Epithelial cell of proximal tubule (primary cell): ENCODE results near the gene DDX46. TPM values are rescaled to one million over a fixed set of nuclear protein-coding genes. Genes with fewer than 3 reads are reported as not detected.

Experiments
- DNase-seq: peaks from one replicate; pipeline ENCODE4 v3.0.0-alpha.2; 2011; ENCODE audit warnings: low read depth
- H3K4me3 ChIP-seq: 2 replicates; pipeline ENCODE4 v1.5.1; 2011; ENCODE audit warnings: low read depth, mild to moderate bottlenecking, low read length
- total RNA-seq: library from RNA; depleted of rRNA; stranded (reverse); fragments of >200 nt; gene quantifications from 2 replicates; pipeline ENCODE4 v1.2.3, GENCODE V29; 2015
- TF ChIP-seq, protein P1 (sequence below): conservative IDR thresholded peaks from 2 replicates; pipeline ENCODE4 v1.5.1; 2012; ENCODE audit warnings: low read depth, mild to moderate bottlenecking, low read length

DDX46 gene
- total RNA-seq, 1 donor from 2014 or later, result 30.4 TPM

DNA sequence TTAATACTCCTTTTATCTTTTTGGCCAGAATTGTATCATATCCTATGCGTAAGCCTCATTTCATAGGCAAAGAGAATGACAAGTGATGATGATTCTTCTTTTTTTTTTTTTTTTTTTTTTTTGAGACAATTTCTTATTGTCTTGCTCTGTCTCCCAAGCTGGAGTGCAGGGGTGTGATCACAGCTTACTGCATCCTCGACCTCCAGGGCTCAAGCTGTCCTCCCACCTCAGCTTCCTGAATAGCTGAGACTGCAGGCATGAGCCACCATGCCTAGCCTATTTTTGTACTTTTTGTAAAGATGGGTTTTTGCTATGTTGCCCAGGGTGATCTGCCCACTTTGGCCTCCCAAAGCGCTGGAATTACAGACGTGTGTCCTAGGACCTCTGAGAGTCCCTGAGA, 45.2 kb downstream of the DDX46 start:
- H3K4me3 ChIP-seq, result no peak overlapping the region
- TF ChIP-seq, protein P1, sequence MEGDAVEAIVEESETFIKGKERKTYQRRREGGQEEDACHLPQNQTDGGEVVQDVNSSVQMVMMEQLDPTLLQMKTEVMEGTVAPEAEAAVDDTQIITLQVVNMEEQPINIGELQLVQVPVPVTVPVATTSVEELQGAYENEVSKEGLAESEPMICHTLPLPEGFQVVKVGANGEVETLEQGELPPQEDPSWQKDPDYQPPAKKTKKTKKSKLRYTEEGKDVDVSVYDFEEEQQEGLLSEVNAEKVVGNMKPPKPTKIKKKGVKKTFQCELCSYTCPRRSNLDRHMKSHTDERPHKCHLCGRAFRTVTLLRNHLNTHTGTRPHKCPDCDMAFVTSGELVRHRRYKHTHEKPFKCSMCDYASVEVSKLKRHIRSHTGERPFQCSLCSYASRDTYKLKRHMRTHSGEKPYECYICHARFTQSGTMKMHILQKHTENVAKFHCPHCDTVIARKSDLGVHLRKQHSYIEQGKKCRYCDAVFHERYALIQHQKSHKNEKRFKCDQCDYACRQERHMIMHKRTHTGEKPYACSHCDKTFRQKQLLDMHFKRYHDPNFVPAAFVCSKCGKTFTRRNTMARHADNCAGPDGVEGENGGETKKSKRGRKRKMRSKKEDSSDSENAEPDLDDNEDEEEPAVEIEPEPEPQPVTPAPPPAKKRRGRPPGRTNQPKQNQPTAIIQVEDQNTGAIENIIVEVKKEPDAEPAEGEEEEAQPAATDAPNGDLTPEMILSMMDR, result no peak
- no peak for DNase-seq

DNA sequence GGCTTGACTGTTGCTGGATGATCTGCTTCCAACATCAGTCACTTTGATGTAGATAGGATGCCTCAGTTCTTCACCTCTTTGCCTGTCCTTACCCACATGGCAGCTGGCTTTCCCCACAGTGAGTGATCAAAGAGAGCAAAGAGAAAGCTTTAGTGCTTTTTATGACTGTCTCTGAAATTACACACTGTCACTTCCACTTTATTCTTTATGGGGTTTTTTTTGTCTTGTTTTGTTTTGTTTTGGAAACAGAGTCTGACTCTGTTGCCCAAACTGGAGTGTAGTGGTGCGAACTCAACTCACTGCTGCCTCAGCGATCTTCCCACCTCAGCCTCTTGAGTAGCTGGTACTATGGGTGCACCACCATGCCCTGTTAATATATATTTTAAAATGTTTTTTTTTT, 54.8 kb downstream of the DDX46 start:
- DNase-seq, result no peak
- no peak overlapping the region for H3K4me3 ChIP-seq
- TF ChIP-seq, protein P1, result no peak

DNA sequence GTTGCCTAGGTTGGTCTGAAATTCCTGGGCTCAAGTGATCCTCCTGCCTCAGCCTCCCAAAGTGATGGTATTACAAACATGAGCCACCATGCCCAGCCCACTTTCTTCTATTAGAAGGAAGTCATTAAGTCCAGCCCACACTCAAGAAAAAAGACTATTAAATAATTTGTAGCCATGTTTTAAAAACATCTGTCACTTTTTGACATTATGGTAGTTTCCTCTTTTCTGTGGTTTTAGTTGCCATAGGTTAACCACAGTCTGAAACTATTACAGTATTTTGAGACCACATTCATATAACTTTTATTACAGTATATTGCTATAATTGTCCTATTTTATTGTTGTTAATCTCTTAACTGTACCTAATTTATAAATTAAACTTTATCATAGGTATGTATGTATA, 55.2 kb downstream of the DDX46 start:
- TF ChIP-seq, protein P1, result no peak
- no peak for DNase-seq
- H3K4me3 ChIP-seq, result no peak overlapping the region

DNA sequence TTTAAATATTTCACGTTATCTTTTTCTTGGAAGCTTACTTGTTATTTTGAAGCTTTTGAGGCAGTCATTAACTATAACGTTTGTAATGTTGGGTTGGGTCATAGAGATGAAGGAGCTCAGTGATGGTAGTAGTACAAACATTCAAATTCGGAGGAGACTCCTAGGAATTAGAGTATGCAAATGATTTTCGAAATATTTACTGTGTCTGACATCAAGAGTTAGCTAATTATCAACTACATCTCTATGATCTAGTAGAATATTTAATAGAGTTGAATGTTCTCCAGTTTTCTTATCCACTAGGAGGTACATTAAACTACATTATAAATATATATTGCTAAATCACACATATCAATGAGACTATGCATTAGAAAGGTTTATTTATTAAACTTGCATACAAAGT, 58.4 kb downstream of the DDX46 start:
- H3K4me3 ChIP-seq, result no peak overlapping the region
- TF ChIP-seq, protein P1, result no peak
- no peak for DNase-seq

DNA sequence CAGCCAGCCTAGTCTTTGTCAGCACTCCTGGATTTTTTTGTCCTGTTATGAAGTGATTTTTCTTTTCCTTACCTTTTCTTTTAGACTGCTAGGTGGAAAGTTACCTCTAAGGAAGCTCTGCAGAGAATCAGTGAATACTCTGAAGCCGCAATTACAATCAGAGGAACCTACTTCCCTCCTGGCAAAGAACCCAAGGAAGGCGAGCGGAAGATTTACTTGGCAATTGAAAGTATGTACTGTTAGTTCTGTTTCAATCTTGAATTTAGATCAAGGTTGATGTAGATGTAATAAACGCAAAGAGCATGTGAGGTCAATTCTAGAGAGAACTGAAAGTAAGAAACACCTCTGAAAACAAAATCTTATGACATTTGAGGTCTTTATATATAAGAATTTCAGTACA, 60.2 kb downstream of the DDX46 start:
- DNase-seq, result no peak
- TF ChIP-seq, protein P1, result no peak
- no peak overlapping the region for H3K4me3 ChIP-seq

DNA sequence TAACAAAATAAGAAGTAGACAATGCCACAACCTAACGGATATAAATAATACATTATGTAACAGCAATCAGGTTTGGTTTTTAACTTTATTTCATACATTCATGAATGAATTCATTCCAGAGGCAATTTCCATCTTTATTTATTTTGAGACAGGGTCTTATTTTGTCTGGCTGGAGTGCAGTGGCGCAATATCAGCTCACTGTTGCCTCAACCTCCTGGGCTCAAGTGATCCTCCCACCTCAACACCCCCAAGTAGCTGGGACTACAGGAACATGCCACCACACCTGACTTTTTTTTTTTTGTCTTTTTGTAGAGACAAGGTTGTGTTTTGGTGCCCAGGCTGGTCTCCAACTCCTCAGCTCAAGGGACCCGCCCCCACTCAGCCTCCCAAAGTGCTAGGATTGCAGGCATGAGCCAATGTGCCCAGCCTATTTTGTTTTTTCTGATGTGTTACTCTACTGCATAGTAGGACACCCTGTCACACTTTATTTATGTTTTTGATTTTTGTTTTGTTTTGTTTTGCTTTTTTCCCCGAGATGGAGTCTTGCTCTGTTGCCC, 60.9 kb downstream of the DDX46 start:
- H3K4me3 ChIP-seq, result no peak overlapping the region
- TF ChIP-seq, protein P1, result no peak
- no peak for DNase-seq

DNA sequence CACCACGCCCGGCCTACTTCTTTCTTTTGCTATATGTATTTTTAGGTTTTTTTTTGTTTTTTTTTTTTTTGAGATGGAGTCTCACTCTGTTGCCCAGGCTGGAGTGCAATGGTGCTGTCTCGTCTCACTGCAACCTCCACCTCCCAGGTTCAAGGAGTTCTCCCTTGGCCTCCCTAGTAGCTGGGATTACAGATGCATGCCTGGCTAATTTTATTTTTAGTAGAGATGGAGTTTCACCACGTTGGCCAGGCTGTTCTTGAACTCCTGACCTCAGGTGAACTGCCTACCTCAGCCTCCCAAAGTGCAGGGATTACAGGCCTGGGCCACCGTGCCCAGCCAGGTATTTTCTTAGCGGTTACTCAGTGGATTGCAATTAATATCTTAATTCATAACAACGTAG, 63.3 kb downstream of the DDX46 start:
- TF ChIP-seq, protein P1, result no peak
- no peak for DNase-seq
- H3K4me3 ChIP-seq, result no peak overlapping the region
